Nephron (organoid): ENCODE data around the gene EEF2K.
A peak's percentile ranks its signal among the peaks of the same experiment; 100 is the strongest.

Source experiments
- H3K27ac Mint-ChIP-seq, 3 experiments: 2 replicates each; pipeline ENCODE4 v1.8.0; 2020; ENCODE audit warnings: mixed read lengths in 3 of 3, mild to moderate bottlenecking in 2 of 3, moderate library complexity in 1 of 3
- H3K27me3 Mint-ChIP-seq: 2 replicates; pipeline ENCODE4 v1.8.0; 2021; ENCODE audit warnings: low read depth, mild to moderate bottlenecking, moderate library complexity, mixed read lengths
- H3K36me3 Mint-ChIP-seq: 2 replicates; pipeline ENCODE4 v1.8.0; 2020; ENCODE audit warnings: low read depth, mixed read lengths
- H3K4me1 Mint-ChIP-seq: 2 replicates; pipeline ENCODE4 v1.8.0; 2020; ENCODE audit warnings: mixed read lengths
- H3K4me3 Mint-ChIP-seq, 3 experiments: 2 replicates each; pipeline ENCODE4 v1.8.0; 2020; ENCODE audit warnings: mild to moderate bottlenecking in 3 of 3, mixed read lengths in 3 of 3, moderate library complexity in 2 of 3
- H3K9me3 Mint-ChIP-seq: 2 replicates; pipeline ENCODE4 v1.8.0; 2020; ENCODE audit warnings: mixed read lengths
- CTCF ChIP-seq, 3 experiments: fragments of 200-600 bp; sonication (generic); IDR thresholded peaks; one replicate each; pipeline ENCODE4 v1.5.0; 2021; ENCODE audit warnings: antibody characterized with exemption in 3 of 3; ENCODE audit not compliant: unreplicated experiment in 3 of 3

Gene EEF2K

GRCh38 chr16:22329199-22329695 is 123.2 kb downstream of the EEF2K start:
- no peak overlapping the region for H3K27ac Mint-ChIP-seq
- H3K36me3 Mint-ChIP-seq: peaks cover 57% of the 10 kb centered on the region
- TF ChIP-seq CTCF (IDR thresholded peaks at IDR 0.05; ENCODE audit: unreplicated experiment in 3 of 3): no peak
- H3K4me3 Mint-ChIP-seq: no peak overlapping the region
- H3K27me3 Mint-ChIP-seq: no peaks in the 10 kb centered on the region
- peaks cover 2% of the 10 kb centered on the region for H3K9me3 Mint-ChIP-seq
- no peaks in the 10 kb centered on the region for H3K4me1 Mint-ChIP-seq

DNA sequence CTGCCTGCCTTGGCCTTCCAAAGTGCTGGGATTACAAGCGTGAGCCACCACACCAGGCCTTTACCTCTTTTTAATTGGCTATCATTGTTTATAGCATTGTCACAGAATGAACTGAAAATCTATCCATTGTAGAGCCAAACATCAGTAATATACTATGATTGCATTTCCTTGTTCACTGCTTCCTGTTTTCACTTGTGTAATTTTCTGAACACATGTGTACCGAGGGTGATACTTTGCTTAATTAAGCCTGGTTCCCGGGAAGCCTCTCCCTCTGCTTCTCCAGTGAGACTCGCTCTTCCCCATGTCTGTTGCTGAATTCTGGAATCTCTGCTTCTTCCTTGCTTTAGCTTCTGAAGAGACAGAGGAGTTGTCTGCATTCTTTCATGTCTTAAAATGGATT is 124.2 kb downstream of the EEF2K start:
- TF ChIP-seq CTCF (IDR thresholded peaks at IDR 0.05; ENCODE audit: unreplicated experiment in 3 of 3): no peak
- peak overlapping the region in 1 of 3 experiments; percentile 65 for H3K27ac Mint-ChIP-seq
- no peaks in the 10 kb centered on the region for H3K4me1 Mint-ChIP-seq
- H3K27me3 Mint-ChIP-seq: no peaks in the 10 kb centered on the region
- no peak overlapping the region for H3K4me3 Mint-ChIP-seq
- peaks cover 7% of the 10 kb centered on the region for H3K9me3 Mint-ChIP-seq
- peaks cover 61% of the 10 kb centered on the region for H3K36me3 Mint-ChIP-seq

- Mint-ChIP-seq H3K36me3 (peaks cover 86% of the 10 kb centered on the region), H3K9me3 (peaks cover 29% of the 10 kb centered on the region), H3K27me3 (no peaks in the 10 kb centered on the region), H3K4me1 (no peaks in the 10 kb centered on the region), H3K4me3 (no peak overlapping the region), H3K27ac (no peak overlapping the region)
- no peak for TF ChIP-seq CTCF (IDR thresholded peaks at IDR 0.05; ENCODE audit: unreplicated experiment in 3 of 3)
Observed at GRCh38 chr16:22333457-22333994, 127.4 kb downstream of the EEF2K start.

- no peaks in the 10 kb centered on the region for H3K4me1 Mint-ChIP-seq
- H3K36me3 Mint-ChIP-seq: peaks cover 91% of the 10 kb centered on the region
- H3K27ac Mint-ChIP-seq: no peak overlapping the region
- H3K9me3 Mint-ChIP-seq: peaks cover 46% of the 10 kb centered on the region
- H3K4me3 Mint-ChIP-seq: no peak overlapping the region
- no peaks in the 10 kb centered on the region for H3K27me3 Mint-ChIP-seq
- no peak for TF ChIP-seq CTCF (IDR thresholded peaks at IDR 0.05; ENCODE audit: unreplicated experiment in 3 of 3)
Observed at GRCh38 chr16:22335668-22336246, 129.7 kb downstream of the EEF2K start.

- H3K27ac Mint-ChIP-seq: no peak overlapping the region
- H3K4me3 Mint-ChIP-seq: no peak overlapping the region
- H3K9me3 Mint-ChIP-seq: peaks cover 54% of the 10 kb centered on the region
- no peaks in the 10 kb centered on the region for H3K4me1 Mint-ChIP-seq
- peaks cover 93% of the 10 kb centered on the region for H3K36me3 Mint-ChIP-seq
- TF ChIP-seq CTCF (IDR thresholded peaks at IDR 0.05; ENCODE audit: unreplicated experiment in 3 of 3): no peak
- no peaks in the 10 kb centered on the region for H3K27me3 Mint-ChIP-seq
Observed at GRCh38 chr16:22336581-22336980, 130.5 kb downstream of the EEF2K start.

- peaks cover 93% of the 10 kb centered on the region for H3K36me3 Mint-ChIP-seq
- TF ChIP-seq CTCF (IDR thresholded peaks at IDR 0.05; ENCODE audit: unreplicated experiment in 3 of 3): no peak
- H3K4me3 Mint-ChIP-seq: no peak overlapping the region
- no peak overlapping the region for H3K27ac Mint-ChIP-seq
- H3K4me1 Mint-ChIP-seq: no peaks in the 10 kb centered on the region
- H3K9me3 Mint-ChIP-seq: peaks cover 59% of the 10 kb centered on the region
- no peaks in the 10 kb centered on the region for H3K27me3 Mint-ChIP-seq
Observed at GRCh38 chr16:22337045-22337444, 131.0 kb downstream of the EEF2K start.
